ENCODE measurements around the gene SLC16A4.

SLC16A4 gene

DNA sequence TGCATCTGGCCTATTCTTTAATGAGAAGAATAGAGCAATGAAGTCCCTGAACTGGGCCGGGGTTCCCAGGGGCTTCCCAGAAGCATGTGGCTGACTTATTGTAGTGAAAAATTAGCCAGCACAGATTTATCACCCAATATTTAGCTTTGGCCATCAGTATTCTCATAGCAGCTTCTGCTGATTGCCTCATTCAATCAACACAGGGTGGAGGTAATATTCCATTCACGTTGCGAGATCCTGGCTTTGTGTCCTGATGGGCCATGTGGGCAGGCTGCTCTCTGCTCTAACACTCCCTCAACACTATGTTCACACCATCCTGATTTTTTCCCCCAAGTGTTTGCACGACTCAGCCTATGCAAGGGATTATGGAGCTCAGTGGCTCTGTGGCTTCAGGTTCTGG, 38.1 kb upstream of the SLC16A4 start:
- Histone ChIP-seq H3K27ac (ENCODE audit: low read length) (no peak overlapping the region), H3K4me3 (ENCODE audit: low read length) (no peak overlapping the region), H3K9ac (ENCODE audit: low read length) (no peak overlapping the region), H3K27me3 (replicated peaks; ENCODE audit: insufficient read depth, low read length) (no peaks in the 10 kb centered on the region), H3K4me2 (ENCODE audit: low read depth, low read length) (no peak overlapping the region), H4K20me1 (ENCODE audit: insufficient read depth, low read length) (no peaks in the 10 kb centered on the region), H3K9me3 (replicated peaks; ENCODE audit: insufficient read depth, low read length) (no peaks in the 10 kb centered on the region), H3K79me2 (ENCODE audit: low read length) (no peaks in the 10 kb centered on the region), H3K9me2 (replicated peaks; ENCODE audit: insufficient read depth, low read length) (no peaks in the 10 kb centered on the region), H2AFZ (ENCODE audit: low read length) (no peak overlapping the region), H3K4me1 (ENCODE audit: low read length) (no peaks in the 10 kb centered on the region), H3F3A (ENCODE audit: insufficient read depth, low read length) (no peaks in the 10 kb centered on the region), H3K36me3 (replicated peaks; ENCODE audit: insufficient read depth, low read length) (no peaks in the 10 kb centered on the region)
- no peak for DNase-seq
- TF ChIP-seq EZH2phosphoT487 (IDR thresholded peaks at IDR 0.05; ENCODE audit: low read length) (no peak), CTCF (IDR thresholded peaks at IDR 0.05; ENCODE audit: low read length) (no peak)

DNA sequence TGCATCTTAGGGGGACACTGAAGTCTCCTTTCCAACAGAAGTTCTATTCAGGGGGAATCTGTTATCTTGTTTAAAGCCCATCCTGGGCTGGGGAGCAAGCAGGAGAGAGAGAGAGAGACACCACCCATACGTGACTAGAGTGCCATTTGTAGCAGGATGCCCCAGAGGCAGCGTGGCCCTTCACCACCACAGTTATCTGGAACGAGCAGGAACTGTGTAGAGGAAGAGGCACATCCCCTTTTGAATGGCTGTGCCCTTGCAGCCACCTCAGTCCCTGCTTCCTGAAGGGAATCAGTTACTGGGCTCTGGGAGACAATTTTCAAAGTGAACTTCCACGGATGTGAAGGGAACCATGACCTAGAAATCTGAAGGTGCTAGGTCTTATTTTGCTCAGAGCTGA, 36.0 kb upstream of the SLC16A4 start:
- Histone ChIP-seq H3K36me3 (replicated peaks; ENCODE audit: insufficient read depth, low read length) (no peaks in the 10 kb centered on the region), H3K27ac (ENCODE audit: low read length) (no peak overlapping the region), H3K9me2 (replicated peaks; ENCODE audit: insufficient read depth, low read length) (no peaks in the 10 kb centered on the region), H3F3A (ENCODE audit: insufficient read depth, low read length) (no peaks in the 10 kb centered on the region), H3K9me3 (replicated peaks; ENCODE audit: insufficient read depth, low read length) (no peaks in the 10 kb centered on the region), H3K4me1 (ENCODE audit: low read length) (no peaks in the 10 kb centered on the region), H3K27me3 (replicated peaks; ENCODE audit: insufficient read depth, low read length) (no peaks in the 10 kb centered on the region), H4K20me1 (ENCODE audit: insufficient read depth, low read length) (no peaks in the 10 kb centered on the region), H3K9ac (ENCODE audit: low read length) (no peak overlapping the region), H3K4me2 (ENCODE audit: low read depth, low read length) (no peak overlapping the region), H3K4me3 (ENCODE audit: low read length) (no peak overlapping the region), H2AFZ (ENCODE audit: low read length) (no peak overlapping the region), H3K79me2 (ENCODE audit: low read length) (no peaks in the 10 kb centered on the region)
- no peak for DNase-seq
- TF ChIP-seq EZH2phosphoT487 (IDR thresholded peaks at IDR 0.05; ENCODE audit: low read length) = no peak

GRCh38 chr1:110425612-110426152, 34.9 kb upstream of the SLC16A4 start:
- Histone ChIP-seq H3K9me2 (replicated peaks; ENCODE audit: insufficient read depth, low read length) (no peaks in the 10 kb centered on the region), H3K4me2 (ENCODE audit: low read depth, low read length) (no peak overlapping the region), H3K9me3 (replicated peaks; ENCODE audit: insufficient read depth, low read length) (no peaks in the 10 kb centered on the region), H3K36me3 (replicated peaks; ENCODE audit: insufficient read depth, low read length) (no peaks in the 10 kb centered on the region), H3K27me3 (replicated peaks; ENCODE audit: insufficient read depth, low read length) (no peaks in the 10 kb centered on the region), H3F3A (ENCODE audit: insufficient read depth, low read length) (no peaks in the 10 kb centered on the region), H3K4me3 (ENCODE audit: low read length) (no peak overlapping the region), H3K79me2 (ENCODE audit: low read length) (no peaks in the 10 kb centered on the region), H3K9ac (ENCODE audit: low read length) (no peak overlapping the region), H3K27ac (ENCODE audit: low read length) (no peak overlapping the region), H2AFZ (ENCODE audit: low read length) (no peak overlapping the region), H3K4me1 (ENCODE audit: low read length) (no peaks in the 10 kb centered on the region), H4K20me1 (ENCODE audit: insufficient read depth, low read length) (no peaks in the 10 kb centered on the region)
- no peak for DNase-seq
- TF ChIP-seq CTCF (IDR thresholded peaks at IDR 0.05; ENCODE audit: low read length) (no peak), EZH2phosphoT487 (IDR thresholded peaks at IDR 0.05; ENCODE audit: low read length) (no peak), EZH2 (optimal IDR thresholded peaks at IDR 0.05; ENCODE audit: low read depth, low read length) (no peak)

GRCh38 chr1:110424699-110425611, 34.1 kb upstream of the SLC16A4 start:
- H3F3A ChIP-seq (ENCODE audit: insufficient read depth, low read length) = no peaks in the 10 kb centered on the region
- no peaks in the 10 kb centered on the region for H4K20me1 ChIP-seq (ENCODE audit: insufficient read depth, low read length)
- H3K36me3 ChIP-seq (replicated peaks; ENCODE audit: insufficient read depth, low read length) = no peaks in the 10 kb centered on the region
- H3K4me3 ChIP-seq (ENCODE audit: low read length) = no peak overlapping the region
- DNase-seq = no peak
- TF ChIP-seq EZH2 (optimal IDR thresholded peaks at IDR 0.05; ENCODE audit: low read depth, low read length) (no peak), EZH2phosphoT487 (IDR thresholded peaks at IDR 0.05; ENCODE audit: low read length) (no peak), CTCF (IDR thresholded peaks at IDR 0.05; ENCODE audit: low read length) (no peak)
- no peak overlapping the region for H3K4me2 ChIP-seq (ENCODE audit: low read depth, low read length)
- H3K4me1 ChIP-seq (ENCODE audit: low read length) = no peaks in the 10 kb centered on the region
- H2AFZ ChIP-seq (ENCODE audit: low read length) = no peak overlapping the region
- H3K9me2 ChIP-seq (replicated peaks; ENCODE audit: insufficient read depth, low read length) = no peaks in the 10 kb centered on the region
- H3K27ac ChIP-seq (ENCODE audit: low read length) = no peak overlapping the region
- H3K79me2 ChIP-seq (ENCODE audit: low read length) = no peaks in the 10 kb centered on the region
- no peaks in the 10 kb centered on the region for H3K9me3 ChIP-seq (replicated peaks; ENCODE audit: insufficient read depth, low read length)
- no peaks in the 10 kb centered on the region for H3K27me3 ChIP-seq (replicated peaks; ENCODE audit: insufficient read depth, low read length)
- no peak overlapping the region for H3K9ac ChIP-seq (ENCODE audit: low read length)
